ENCODE results near the gene IL12RB2. TPM values are rescaled to one million over a fixed set of nuclear protein-coding genes. Genes with fewer than 3 reads are reported as not detected.

The IL12RB2 gene
- total and polyA plus RNA-seq, 2 donors (not counting 3 experiments of a cell fraction or from before 2014, with no cell fraction given), result 0.42 TPM; not detected in 1

DNA sequence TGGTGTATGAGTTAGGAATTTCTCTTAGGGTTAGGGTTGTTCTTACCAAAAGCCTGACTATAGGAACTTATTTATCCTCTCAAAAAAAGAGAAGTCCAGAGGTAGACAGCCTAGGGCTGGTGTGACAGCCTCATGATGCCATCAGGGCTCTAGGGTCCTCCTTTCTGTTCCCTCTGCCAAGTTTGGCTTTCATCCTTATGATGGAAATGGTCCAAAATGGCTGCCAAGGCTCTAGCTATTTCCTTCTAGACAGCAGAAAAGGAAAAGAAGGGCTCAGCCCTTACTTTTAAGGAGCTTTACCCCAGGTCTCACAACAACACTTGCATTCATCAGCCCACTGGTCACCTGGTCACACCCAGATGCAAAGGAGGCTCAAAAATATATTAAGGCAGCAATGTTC lies 44.5 kb downstream of the IL12RB2 start:
- POLR2A ChIA-PET, result no interaction called here
- Histone ChIP-seq H3K4me2 (ENCODE audit: insufficient read depth, low read length) (no peak overlapping the region), H3K9me1 (replicated peaks; ENCODE audit: control insufficient read depth, extremely low read depth, insufficient read depth, low read length) (no peaks in the 10 kb centered on the region), H2AFZ (ENCODE audit: low read depth, low read length) (no peak overlapping the region), H3K27ac (ENCODE audit: insufficient read depth, low read depth, low read length) (no peak overlapping the region), H4K20me1 (replicated peaks; ENCODE audit: control insufficient read depth, extremely low read depth, insufficient read depth, low read length) (no peaks in the 10 kb centered on the region), H3K4me1 (ENCODE audit: control insufficient read depth, extremely low read depth, insufficient read depth, low read length) (no peaks in the 10 kb centered on the region), H3K27me3 (ENCODE audit: control insufficient read depth in 2 of 2, insufficient read depth in 2 of 2, low read length in 2 of 2) (no peaks in the 10 kb centered on the region), H3K36me3 (ENCODE audit: control insufficient read depth in 2 of 2, extremely low read depth in 1 of 2, insufficient read depth in 2 of 2, low read length in 2 of 2) (no peaks in the 10 kb centered on the region), H3K9ac (replicated peaks; ENCODE audit: extremely low read depth, insufficient read depth, low read length) (no peak overlapping the region), H3K4me3 (replicated peaks in 1 of 3; ENCODE audit: insufficient read depth in 1 of 3, low read depth in 1 of 3, low read length in 3 of 3) (no peak overlapping the region), H3K79me2 (ENCODE audit: control insufficient read depth, insufficient read depth, low read length) (no peaks in the 10 kb centered on the region), H3K9me3 (replicated peaks; ENCODE audit: control insufficient read depth, insufficient read depth, low read length) (no peaks in the 10 kb centered on the region)
- CTCF ChIA-PET, result interaction anchor here (1.2 kb wide), 1 partner anchor 13 kb away, joined by 4 read pairs; no protein-coding TSS in a partner anchor
- DNase-seq (ENCODE audit: low read depth, low spot score) (no peak), FAIRE-seq (no peak)
- dilution Hi-C loops (cut with MboI; ENCODE audit: extremely low pct_ligation_motif_present, low sequenced_read_pairs), result no loop called here
- intact Hi-C loops (cut with micrococcal nuclease), result no loop called here
- TF ChIP-seq JUN (IDR thresholded peaks at IDR 0.05; ENCODE audit: borderline replicate concordance, insufficient read depth, insufficient read length, low read depth) (no peak), GATA2 (IDR thresholded peaks at IDR 0.05; ENCODE audit: insufficient read depth, insufficient read length, low read depth, low read length) (no peak), FOS (IDR thresholded peaks at IDR 0.05; ENCODE audit: borderline replicate concordance, insufficient read depth, low read length) (no peak), POLR2A (IDR thresholded peaks at IDR 0.05; ENCODE audit: low read depth, low read length) (no peak), EZH2 (IDR thresholded peaks at IDR 0.05; ENCODE audit: borderline replicate concordance, low read depth, low read length, severe bottlenecking) (no peak), POLR2AphosphoS5 (IDR thresholded peaks at IDR 0.05; ENCODE audit: insufficient read depth, low read depth, low read length) (no peak), MYC (IDR thresholded peaks at IDR 0.05; ENCODE audit: low read depth, low read length) (no peak)
- TF ChIP-seq, protein P1, sequence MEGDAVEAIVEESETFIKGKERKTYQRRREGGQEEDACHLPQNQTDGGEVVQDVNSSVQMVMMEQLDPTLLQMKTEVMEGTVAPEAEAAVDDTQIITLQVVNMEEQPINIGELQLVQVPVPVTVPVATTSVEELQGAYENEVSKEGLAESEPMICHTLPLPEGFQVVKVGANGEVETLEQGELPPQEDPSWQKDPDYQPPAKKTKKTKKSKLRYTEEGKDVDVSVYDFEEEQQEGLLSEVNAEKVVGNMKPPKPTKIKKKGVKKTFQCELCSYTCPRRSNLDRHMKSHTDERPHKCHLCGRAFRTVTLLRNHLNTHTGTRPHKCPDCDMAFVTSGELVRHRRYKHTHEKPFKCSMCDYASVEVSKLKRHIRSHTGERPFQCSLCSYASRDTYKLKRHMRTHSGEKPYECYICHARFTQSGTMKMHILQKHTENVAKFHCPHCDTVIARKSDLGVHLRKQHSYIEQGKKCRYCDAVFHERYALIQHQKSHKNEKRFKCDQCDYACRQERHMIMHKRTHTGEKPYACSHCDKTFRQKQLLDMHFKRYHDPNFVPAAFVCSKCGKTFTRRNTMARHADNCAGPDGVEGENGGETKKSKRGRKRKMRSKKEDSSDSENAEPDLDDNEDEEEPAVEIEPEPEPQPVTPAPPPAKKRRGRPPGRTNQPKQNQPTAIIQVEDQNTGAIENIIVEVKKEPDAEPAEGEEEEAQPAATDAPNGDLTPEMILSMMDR (IDR thresholded peaks at IDR 0.05; ENCODE audit: extremely low read depth in 1 of 2, insufficient read depth in 1 of 2, low read depth in 1 of 2, low read length in 2 of 2), result no peak
- TF ChIP-seq, protein P2, sequence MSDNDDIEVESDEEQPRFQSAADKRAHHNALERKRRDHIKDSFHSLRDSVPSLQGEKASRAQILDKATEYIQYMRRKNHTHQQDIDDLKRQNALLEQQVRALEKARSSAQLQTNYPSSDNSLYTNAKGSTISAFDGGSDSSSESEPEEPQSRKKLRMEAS (IDR thresholded peaks at IDR 0.05; ENCODE audit: insufficient read depth, insufficient read length), result no peak
- BruUV-seq (replicated peaks), result no TSS peak

All from endothelial cell of umbilical vein (primary cell).